WTC11 (cell line): ENCODE measurements around the gene B3GNT9.

Source experiments
- CTCF ChIP-seq: fragments of 200-600 bp; IDR thresholded peaks from 2 replicates; pipeline ENCODE4 v1.8.0; 2022; ENCODE audit warnings: antibody characterized with exemption
- ELF4 ChIP-seq: sonication (generic); formaldehyde crosslinking; IDR thresholded peaks from 2 replicates; pipeline ENCODE4 v1.8.1; 2022; ENCODE audit warnings: low read depth, mild to moderate bottlenecking, moderate library complexity, missing genetic modification reagents
- FOXJ3 ChIP-seq: sonication (generic); formaldehyde crosslinking; IDR thresholded peaks from 2 replicates; pipeline ENCODE4 v1.9.0; 2021; ENCODE audit warnings: missing genetic modification reagents, mild to moderate bottlenecking, borderline replicate concordance
- NR1H2 ChIP-seq: sonication (generic); formaldehyde crosslinking; IDR thresholded peaks from 2 replicates; pipeline ENCODE4 v1.9.0; 2021; ENCODE audit warnings: mild to moderate bottlenecking, moderate library complexity, missing genetic modification reagents
- PRRX2 ChIP-seq: fragments of 250-450 bp; sonication (Bioruptor Pico); IDR thresholded peaks from 2 replicates; pipeline ENCODE4 v1.8.0; 2021; ENCODE audit warnings: mild to moderate bottlenecking
- SMAD4 ChIP-seq: sonication (generic); formaldehyde crosslinking; IDR thresholded peaks from 2 replicates; pipeline ENCODE4 v1.8.0; 2022; ENCODE audit warnings: mild to moderate bottlenecking, missing genetic modification reagents
- SP1 ChIP-seq: sonication (generic); formaldehyde crosslinking; conservative IDR thresholded peaks from 2 replicates; pipeline ENCODE4 v1.8.1; 2022; ENCODE audit warnings: missing genetic modification reagents
- TCF7 ChIP-seq: sonication (generic); formaldehyde crosslinking; IDR thresholded peaks from 2 replicates; pipeline ENCODE4 v1.8.0; 2022; ENCODE audit warnings: mild to moderate bottlenecking, low read depth, missing genetic modification reagents, moderate library complexity
- USF1 ChIP-seq: sonication (generic); formaldehyde crosslinking; IDR thresholded peaks from 2 replicates; pipeline ENCODE4 v1.8.0; 2022; ENCODE audit warnings: mild to moderate bottlenecking, missing genetic modification reagents
- TF ChIP-seq, protein P1 (sequence below): sonication (generic); formaldehyde crosslinking; conservative IDR thresholded peaks from 2 replicates; pipeline ENCODE4 v1.8.1; 2022; ENCODE audit warnings: mild to moderate bottlenecking, missing genetic modification reagents
- TF ChIP-seq, protein P2 (sequence below): sonication (generic); formaldehyde crosslinking; IDR thresholded peaks from 2 replicates; pipeline ENCODE4 v1.8.1; 2023; ENCODE audit warnings: mild to moderate bottlenecking, missing genetic modification reagents, moderate library complexity

- no peak for TF ChIP-seq SMAD4 (CRISPR knock-in tag)
- TF ChIP-seq, protein P1, sequence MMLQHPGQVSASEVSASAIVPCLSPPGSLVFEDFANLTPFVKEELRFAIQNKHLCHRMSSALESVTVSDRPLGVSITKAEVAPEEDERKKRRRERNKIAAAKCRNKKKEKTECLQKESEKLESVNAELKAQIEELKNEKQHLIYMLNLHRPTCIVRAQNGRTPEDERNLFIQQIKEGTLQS (CRISPR knock-in tag) = no peak
- TF ChIP-seq CTCF = no peak; the same call in none of the 2 replicates
- no peak for TF ChIP-seq USF1 (CRISPR knock-in tag)
- TF ChIP-seq NR1H2 (CRISPR knock-in tag) = no peak
- TF ChIP-seq, protein P2, sequence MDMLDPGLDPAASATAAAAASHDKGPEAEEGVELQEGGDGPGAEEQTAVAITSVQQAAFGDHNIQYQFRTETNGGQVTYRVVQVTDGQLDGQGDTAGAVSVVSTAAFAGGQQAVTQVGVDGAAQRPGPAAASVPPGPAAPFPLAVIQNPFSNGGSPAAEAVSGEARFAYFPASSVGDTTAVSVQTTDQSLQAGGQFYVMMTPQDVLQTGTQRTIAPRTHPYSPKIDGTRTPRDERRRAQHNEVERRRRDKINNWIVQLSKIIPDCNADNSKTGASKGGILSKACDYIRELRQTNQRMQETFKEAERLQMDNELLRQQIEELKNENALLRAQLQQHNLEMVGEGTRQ (CRISPR knock-in tag) = no peak
- no peak for TF ChIP-seq FOXJ3 (CRISPR knock-in tag)
- no peak for TF ChIP-seq ELF4 (CRISPR knock-in tag)
- TF ChIP-seq SP1 (CRISPR knock-in tag) = no peak
- no peak for TF ChIP-seq PRRX2 (CRISPR knock-in tag)
- no peak for TF ChIP-seq TCF7 (CRISPR knock-in tag)
These were observed 49.0 kb upstream of the B3GNT9 start for GRCh38 chr16:67199808-67200198.
